M059J (cell line): ENCODE results near the gene PDE12. TPM values are rescaled to one million over a fixed set of nuclear protein-coding genes. Genes with fewer than 3 reads are reported as not detected.

Source experiments
- DNase-seq: peaks from one replicate; pipeline ENCODE4 v3.0.0-alpha.2; 2012; ENCODE audit warnings: low read depth
- total RNA-seq: library from RNA; depleted of rRNA; stranded (reverse); fragments of >200 nt; shearing (Covaris generic); gene quantifications from 2 replicates; pipeline ENCODE4 v1.2.3, GENCODE V29; 2014; rRNA removed

Gene PDE12, protein sequence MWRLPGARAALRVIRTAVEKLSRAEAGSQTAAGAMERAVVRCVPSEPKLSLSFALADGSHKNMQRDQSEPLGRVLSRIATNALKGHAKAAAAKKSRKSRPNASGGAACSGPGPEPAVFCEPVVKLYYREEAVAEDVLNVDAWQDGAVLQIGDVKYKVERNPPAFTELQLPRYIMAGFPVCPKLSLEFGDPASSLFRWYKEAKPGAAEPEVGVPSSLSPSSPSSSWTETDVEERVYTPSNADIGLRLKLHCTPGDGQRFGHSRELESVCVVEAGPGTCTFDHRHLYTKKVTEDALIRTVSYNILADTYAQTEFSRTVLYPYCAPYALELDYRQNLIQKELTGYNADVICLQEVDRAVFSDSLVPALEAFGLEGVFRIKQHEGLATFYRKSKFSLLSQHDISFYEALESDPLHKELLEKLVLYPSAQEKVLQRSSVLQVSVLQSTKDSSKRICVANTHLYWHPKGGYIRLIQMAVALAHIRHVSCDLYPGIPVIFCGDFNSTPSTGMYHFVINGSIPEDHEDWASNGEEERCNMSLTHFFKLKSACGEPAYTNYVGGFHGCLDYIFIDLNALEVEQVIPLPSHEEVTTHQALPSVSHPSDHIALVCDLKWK
- 6.5 and 13.8 TPM in 2 replicates for total RNA-seq

- peak; percentile 87 for DNase-seq
Observed at GRCh38 chr3:57555738-57556458, at the start of gene PDE12. TSS of gene PDE12 (plus strand) at chr3:57556274. CDS start at chr3:57556380, 106 bp downstream.

DNA sequence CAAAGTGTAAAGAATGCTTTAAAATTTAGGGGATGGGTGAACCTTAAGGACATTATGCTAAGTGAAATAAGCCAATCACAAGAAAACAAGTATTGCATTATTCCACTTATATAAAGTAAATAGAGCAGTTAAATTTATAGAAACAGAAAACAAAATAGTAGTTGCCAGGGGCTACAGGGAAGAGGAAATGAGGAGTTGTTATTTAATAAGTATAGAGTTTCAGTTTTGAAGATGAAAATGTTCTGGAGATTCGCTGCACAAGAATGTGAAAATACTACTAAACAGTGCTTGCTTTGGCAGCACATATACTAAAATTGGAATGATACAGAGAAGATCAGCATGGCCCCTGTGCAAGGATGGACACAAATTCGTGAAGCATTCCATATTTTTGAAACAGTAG lies 43.9 kb upstream of the PDE12 start:
- DNase-seq, result peak; percentile 50

DNA sequence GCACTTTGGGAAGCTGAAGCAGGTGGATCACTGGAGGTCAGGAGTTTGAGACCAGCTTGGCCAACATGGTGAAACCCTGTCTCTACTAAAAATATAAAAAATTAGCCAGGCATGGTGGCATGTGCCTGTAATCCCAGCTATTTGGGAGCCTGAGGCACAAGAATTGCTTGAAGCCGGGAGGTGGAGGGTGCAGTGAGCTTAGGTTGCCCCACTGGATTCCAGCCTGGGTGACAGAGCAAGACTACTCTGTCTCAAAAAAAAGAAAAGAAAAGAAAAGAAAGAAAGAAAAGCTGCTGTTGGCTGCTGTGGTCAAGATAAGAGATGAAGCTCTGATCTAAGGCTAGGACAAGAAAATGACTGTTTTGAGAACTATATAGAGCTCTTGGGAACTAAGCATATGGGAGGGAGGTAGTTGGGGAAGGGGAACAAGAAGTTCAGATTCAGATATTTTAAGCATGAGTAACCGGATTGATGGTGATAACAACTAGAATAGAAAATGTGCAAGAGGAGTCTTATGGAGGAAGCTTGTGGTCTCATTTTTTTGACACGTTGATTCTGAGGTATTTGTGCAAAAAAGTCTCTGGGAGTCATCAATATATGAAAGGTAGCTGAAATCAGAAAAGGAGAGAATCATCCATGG lies 37.7 kb upstream of the PDE12 start:
- DNase-seq, result peak; percentile 68

- DNase-seq, result no peak
Observed at GRCh38 chr3:57530071-57530608, 25.9 kb upstream of the PDE12 start.

DNA sequence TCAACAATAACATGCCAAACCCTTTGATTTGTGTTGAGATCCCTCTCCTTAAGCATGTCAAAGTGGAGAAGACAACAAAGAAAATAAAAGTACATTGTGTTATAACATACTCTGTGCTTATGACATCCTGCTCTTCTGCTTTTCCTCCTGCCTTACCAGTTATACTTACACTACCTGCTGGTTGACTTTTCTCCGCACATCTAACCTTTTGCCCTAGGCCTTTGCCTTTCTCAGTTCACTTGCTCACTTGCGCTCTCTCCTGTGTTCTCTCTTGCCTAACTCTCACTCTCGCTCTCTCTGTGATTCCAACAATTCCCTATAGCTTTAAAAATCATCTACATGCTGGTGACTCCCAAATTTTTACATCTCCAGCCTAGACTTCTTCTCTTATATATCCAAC lies 17.6 kb upstream of the PDE12 start:
- DNase-seq, result no peak

DNA sequence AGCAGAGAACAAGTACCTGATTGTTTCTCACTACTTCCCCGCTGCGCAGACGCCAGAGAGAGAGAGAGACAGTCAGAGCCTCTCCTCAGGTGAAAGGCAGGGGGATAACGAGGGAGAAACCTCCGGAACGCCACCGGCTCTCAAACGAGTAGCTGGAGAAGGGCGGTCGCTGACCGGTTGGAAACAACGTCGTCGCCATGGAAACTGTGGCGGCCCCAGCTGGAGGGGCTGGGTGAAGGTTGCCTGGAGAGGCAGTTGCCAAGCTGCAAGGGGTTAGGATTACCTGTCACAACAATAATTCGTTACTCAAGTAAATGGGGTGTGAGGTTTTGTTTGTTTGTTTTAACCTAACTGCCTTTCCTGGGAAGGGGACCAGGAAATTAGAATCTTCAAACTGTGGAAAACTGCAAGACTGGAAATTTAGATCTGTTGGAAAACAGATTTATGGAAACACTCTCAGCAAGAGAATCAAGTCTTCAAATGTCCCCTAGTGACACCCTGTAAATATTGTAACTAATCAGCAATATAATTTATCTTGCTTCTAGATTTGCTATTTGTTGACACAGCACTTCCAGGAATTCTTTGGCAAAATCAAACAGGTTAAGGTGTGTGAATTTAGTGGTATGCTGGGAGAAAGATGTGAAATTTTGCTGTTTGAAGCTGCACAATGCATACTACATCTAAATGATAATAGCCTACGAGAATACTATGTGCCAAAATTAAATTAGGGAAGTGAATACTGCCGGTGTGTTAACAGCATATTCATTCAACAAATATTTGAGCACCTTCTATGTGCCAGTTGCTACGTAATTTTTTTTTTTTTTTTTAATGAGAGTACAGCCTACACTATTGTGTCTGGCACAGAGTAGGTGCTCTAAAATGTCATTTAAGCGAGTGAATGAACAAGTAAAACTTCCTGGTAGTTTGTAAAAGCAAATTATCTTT lies 11.6 kb upstream of the PDE12 start, which contains the start of gene DNAH12:
Gene DNAH12, minus strand, starts transcription at position 164 of the 945 bp plus-strand sequence. CDS start 1,474 bp downstream, outside the sequence.
- DNase-seq, result peak; percentile 70

DNA sequence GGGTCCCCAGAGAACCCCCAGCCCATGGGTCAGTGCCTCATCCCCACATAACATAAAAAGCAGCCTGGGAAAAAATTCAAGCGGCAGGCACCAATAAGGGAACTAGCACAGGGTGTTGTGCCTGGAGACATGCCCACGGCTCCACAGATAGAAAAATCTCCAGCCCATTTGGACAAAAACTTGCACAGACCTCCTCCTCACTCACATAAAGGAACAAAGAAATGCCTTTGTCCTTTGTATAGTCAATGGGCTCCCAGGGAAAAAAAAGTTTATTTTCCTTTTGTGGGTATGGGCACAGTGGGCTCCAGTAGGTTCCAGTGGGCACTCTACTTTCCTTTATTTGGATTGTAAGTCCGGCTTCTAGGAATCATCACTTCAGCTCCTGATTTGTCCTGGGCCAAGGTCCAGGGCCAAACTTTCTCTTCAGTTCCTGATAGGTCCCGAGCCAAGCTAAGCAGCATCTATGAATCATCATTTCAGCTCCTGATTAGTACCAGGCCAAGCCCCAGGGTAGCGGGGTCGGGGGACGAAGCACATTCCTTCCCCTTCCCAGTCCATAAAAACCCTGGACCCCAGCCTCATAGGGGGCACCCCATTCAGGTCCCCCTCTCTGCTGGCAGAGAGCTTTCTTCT lies 10.3 kb upstream of the PDE12 start:
- DNase-seq, result no peak

DNA sequence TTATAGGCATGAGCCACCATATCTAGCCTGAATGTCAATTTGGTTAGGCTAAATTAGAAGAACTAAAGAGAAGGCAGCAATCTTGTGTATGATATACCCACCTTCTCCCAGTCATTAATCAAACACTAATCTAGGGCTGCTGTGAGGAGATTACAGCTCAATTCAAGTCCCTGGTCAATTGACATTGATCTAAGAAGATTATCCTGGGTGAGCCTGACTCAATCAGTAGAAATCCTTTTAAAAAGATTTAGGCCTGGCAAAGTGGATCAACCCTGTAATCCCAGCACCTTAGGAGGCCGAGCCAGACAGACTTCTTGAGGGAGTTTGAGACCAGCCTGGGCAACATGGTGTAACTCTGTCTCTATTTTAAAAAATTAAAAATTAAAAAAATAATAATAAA lies 9.5 kb upstream of the PDE12 start:
- DNase-seq, result no peak

DNA sequence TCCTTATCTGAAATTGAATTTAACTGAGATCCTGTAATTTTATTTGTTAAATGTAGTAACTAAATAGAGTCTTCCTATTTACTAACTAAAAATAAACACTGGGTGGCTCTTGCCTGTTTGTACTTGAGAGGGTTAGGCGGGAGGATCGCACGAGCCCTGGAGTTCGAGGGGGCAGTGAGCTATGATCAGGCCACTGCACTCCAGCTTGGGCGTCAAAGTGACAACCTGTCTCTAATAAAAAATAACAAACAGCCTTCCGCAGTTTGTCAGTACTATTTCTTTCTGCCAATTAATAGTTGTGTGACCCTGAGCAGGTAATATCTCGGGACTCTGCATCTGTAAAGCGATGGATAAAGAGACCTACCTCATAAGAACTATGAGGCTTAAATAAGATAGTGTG lies 768 bp upstream of the PDE12 start:
- DNase-seq, result no peak

GRCh38 chr3:57556459-57557084 lies 498 bp downstream of the PDE12 start:
- DNase-seq, result peak; percentile 36

GRCh38 chr3:57557085-57557537 lies 1.0 kb downstream of the PDE12 start:
- DNase-seq, result peak; percentile 58

DNA sequence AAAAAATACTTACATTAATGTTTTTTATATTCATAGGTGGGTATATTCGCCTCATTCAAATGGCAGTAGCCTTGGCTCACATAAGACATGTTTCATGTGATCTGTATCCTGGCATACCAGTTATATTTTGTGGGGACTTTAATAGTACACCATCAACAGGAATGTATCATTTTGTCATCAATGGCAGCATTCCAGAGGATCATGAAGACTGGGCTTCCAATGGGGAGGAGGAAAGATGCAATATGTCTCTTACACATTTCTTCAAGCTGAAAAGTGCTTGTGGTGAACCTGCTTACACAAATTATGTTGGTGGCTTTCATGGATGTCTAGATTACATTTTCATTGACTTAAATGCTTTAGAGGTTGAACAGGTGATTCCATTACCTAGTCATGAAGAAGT lies 3.5 kb downstream of the PDE12 start:
- DNase-seq, result peak; percentile 54

DNA sequence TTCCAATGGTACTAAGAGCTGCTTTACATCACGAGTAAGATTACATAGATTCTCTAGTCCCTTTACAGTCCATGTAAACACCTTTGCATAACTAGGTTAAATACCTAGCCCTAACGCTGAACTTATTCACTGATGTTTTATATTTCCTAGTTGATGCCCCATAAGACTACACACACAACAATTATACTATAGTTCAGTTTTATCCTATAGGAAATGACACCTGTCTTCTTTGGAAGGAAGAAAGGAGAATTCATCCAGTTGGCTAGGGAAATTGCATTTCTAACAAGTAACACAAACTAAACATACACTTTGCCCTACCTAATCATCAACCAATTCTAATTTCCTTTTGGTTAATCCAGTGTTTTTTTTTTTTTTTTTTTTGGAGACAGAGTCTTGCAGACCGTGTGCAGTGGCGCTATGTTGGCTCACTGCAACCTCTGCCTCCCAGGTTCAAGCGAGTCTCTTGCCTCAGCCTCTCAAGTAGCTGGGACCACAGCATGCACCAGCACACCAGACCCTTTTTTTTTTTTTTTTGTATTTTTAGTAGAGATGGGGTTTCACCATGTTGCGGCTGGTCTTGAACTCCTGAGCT lies 13.9 kb downstream of the PDE12 start:
- DNase-seq, result no peak

DNA sequence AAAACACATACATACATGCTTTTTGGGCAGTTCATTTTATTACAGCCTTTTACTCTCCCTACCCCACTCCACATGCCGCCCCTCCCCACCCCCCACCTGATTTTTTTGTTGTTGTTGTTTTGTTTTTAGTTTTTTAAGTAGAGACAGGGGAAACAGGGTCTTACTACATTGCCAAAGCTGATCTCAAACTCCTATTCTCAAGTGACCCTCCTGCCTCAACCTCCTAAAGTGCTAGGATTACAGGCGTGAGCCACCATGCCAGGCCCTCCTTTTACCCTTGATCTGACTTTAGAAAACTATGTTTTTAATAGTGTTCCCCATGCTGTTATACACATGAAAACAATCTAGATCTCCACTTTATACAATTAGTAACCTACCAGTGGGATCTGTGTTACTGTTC lies 14.8 kb downstream of the PDE12 start:
- DNase-seq, result no peak

- DNase-seq, result no peak
Observed at GRCh38 chr3:57572096-57572495, 16.0 kb downstream of the PDE12 start.

- no peak for DNase-seq
Observed at GRCh38 chr3:57575966-57576626, 20.0 kb downstream of the PDE12 start.

DNA sequence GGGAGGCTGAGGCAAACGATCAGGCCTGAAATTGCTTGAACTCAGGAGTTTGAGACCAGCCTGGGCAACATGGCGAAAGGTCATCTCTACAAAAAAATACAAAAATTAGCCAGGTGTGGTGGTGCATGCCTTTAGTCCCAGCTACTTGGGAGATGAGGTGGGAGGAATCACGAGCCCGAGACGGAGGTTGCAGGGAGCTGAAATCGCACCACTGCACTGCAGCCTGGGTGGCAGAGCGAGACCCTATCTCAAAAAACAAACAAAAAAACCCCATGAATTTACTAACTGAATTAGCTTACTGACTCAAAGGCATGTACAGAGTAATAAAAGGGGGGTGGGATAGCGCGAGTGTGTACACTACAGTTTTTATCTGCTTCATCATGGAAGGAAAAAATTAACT lies 21.7 kb downstream of the PDE12 start:
- no peak for DNase-seq

DNA sequence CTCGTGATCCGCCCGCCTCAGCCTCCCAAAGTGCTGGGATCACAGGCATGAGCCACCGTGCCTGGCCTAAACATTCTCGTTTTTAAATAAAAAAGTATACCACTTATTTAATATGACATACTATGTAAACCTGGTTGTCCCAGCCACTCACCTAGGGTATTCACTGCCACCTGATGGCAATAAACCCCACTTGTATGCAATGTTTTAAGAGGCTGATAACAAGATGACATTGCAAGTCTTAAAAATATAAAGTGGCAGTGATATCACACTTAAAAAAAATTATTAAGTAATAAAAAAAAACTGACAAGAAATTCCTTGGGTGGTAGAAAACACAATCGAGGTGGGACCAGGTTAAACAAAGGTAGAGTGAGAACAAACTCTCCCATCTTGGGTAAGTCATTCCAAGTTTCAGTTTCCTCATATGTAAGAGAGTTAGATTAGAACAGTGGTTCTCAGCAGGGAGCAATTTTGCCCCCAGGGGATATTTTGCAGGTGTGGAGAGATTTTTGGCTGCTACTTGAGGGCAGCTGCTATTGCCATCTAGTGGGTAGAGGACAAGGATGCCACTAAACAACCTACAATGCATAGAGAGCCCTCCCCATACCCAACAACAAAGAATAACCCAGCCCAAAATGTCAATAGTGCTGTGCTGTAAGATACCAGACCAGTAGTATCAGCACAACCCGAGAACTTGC lies 26.5 kb downstream of the PDE12 start:
- DNase-seq, result peak; percentile 68
